GM21737 (cell line): Measurements from ENCODE around the gene GSS.
"Not testable (repeated sequence)": the region's sequence is repeated elsewhere in the genome, so short reads cannot be mapped to it uniquely, and the experiment has no call there.

Experiments
- ATAC-seq: cut with Tn5 transposase; IDR thresholded peaks from one replicate; pipeline ENCODE4 v1.9.1; 2021; ENCODE audit warnings: mild to moderate bottlenecking, moderate library complexity; ENCODE audit not compliant: unreplicated experiment

The GSS gene

GRCh38 chr20:34915749-34916455, 39.7 kb downstream of the GSS start:
- no peak for ATAC-seq

- no peak for ATAC-seq
Measured at GRCh38 chr20:34915131-34915530, 40.5 kb downstream of the GSS start.

GRCh38 chr20:34907616-34908469, 47.8 kb downstream of the GSS start:
- no peak for ATAC-seq

GRCh38 chr20:34904202-34904621, 51.4 kb downstream of the GSS start:
- ATAC-seq, result no peak

- ATAC-seq, result not testable (repeated sequence)
Measured at GRCh38 chr20:34898731-34899130, 56.9 kb downstream of the GSS start.

GRCh38 chr20:34898129-34898528, 57.5 kb downstream of the GSS start:
- not testable (repeated sequence) for ATAC-seq

- ATAC-seq, result no peak
Measured at GRCh38 chr20:34896086-34896621, 59.5 kb downstream of the GSS start.

GRCh38 chr20:34895465-34895864, 60.1 kb downstream of the GSS start:
- no peak for ATAC-seq

- ATAC-seq, result no peak
Measured at GRCh38 chr20:34894723-34895122, 60.9 kb downstream of the GSS start.

GRCh38 chr20:34892671-34893070, 62.9 kb downstream of the GSS start:
- no peak for ATAC-seq

GRCh38 chr20:34891166-34892062, 64.2 kb downstream of the GSS start:
- no peak for ATAC-seq

GRCh38 chr20:34888468-34888867, 67.1 kb downstream of the GSS start:
- no peak for ATAC-seq

GRCh38 chr20:34887023-34887422, 68.6 kb downstream of the GSS start:
- ATAC-seq, result no peak

GRCh38 chr20:34886122-34886521, 69.5 kb downstream of the GSS start:
- ATAC-seq, result no peak

GRCh38 chr20:34884260-34884659, 71.3 kb downstream of the GSS start:
- no peak for ATAC-seq

- ATAC-seq, result no peak
Measured at GRCh38 chr20:34883809-34884208, 71.8 kb downstream of the GSS start.

GRCh38 chr20:34883087-34883688, 72.4 kb downstream of the GSS start:
- ATAC-seq, result no peak

- ATAC-seq, result no peak
Measured at GRCh38 chr20:34881689-34882088, 73.9 kb downstream of the GSS start.

- not testable (repeated sequence) for ATAC-seq
Measured at GRCh38 chr20:34880971-34881370, 74.6 kb downstream of the GSS start.

GRCh38 chr20:34880215-34880850, 75.3 kb downstream of the GSS start:
- ATAC-seq, result no peak
